ENCODE results near the gene PMEPA1.

Gene PMEPA1

DNA sequence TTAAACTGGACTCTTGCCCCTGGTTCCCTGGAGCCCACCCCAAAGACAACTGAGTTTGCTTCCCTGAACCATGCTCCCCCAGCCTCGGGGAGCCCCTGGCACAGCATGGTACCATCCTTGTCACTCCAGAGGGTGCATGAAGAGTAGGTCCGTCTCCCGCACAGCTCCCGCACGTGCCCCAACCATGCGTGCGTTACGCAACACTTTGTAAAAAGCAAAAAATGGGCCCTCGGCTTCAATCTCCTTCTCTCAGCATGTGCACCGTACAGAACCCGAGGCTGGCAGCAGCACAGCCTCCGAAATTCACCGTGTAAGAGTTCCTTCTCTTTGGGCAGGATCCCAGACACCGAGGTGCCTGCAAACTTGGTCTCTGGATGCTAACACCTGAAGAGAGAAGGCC, 5.6 kb downstream of the PMEPA1 start:
- H3K9me3 Mint-ChIP-seq: no peaks in the 10 kb centered on the region
- H3K4me3 Mint-ChIP-seq: peak overlapping the region in 2 of 3 experiments; percentile 39 to 41
- H3K27ac Mint-ChIP-seq: peak overlapping the region in 1 of 3 experiments; percentile 61
- peaks cover 68% of the 10 kb centered on the region for H3K4me1 Mint-ChIP-seq
- no peaks in the 10 kb centered on the region for H3K36me3 Mint-ChIP-seq (ENCODE audit: low read depth)
- peaks cover 8% of the 10 kb centered on the region for H3K27me3 Mint-ChIP-seq (ENCODE audit: low read depth)
- TF ChIP-seq, protein P1, sequence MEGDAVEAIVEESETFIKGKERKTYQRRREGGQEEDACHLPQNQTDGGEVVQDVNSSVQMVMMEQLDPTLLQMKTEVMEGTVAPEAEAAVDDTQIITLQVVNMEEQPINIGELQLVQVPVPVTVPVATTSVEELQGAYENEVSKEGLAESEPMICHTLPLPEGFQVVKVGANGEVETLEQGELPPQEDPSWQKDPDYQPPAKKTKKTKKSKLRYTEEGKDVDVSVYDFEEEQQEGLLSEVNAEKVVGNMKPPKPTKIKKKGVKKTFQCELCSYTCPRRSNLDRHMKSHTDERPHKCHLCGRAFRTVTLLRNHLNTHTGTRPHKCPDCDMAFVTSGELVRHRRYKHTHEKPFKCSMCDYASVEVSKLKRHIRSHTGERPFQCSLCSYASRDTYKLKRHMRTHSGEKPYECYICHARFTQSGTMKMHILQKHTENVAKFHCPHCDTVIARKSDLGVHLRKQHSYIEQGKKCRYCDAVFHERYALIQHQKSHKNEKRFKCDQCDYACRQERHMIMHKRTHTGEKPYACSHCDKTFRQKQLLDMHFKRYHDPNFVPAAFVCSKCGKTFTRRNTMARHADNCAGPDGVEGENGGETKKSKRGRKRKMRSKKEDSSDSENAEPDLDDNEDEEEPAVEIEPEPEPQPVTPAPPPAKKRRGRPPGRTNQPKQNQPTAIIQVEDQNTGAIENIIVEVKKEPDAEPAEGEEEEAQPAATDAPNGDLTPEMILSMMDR (IDR thresholded peaks at IDR 0.05; ENCODE audit: unreplicated experiment in 3 of 3): no peak

DNA sequence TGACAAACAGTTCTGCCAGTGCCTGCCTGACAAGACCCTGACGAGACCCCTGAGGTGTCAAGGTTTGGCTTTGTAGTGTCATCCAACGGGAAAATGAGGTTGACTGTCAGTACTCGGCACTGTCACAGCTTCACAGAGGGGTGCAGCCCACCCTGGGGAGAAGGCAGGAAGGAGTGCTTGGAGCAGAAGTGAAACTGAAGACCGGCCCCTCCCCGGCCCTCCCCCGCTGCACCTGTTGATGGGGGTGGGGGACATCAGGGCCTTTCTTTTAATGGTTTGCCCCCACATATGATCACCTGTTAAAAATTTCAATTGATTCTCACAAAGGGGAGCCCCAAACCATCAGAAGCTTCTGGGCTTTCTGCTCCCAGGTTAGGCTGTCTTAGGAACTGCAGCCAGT, 6.8 kb downstream of the PMEPA1 start:
- Mint-ChIP-seq H3K9me3 (no peaks in the 10 kb centered on the region), H3K36me3 (ENCODE audit: low read depth) (no peaks in the 10 kb centered on the region), H3K27ac (no peak overlapping the region), H3K4me3 (no peak overlapping the region), H3K4me1 (peaks cover 80% of the 10 kb centered on the region), H3K27me3 (ENCODE audit: low read depth) (peaks cover 7% of the 10 kb centered on the region)
- TF ChIP-seq, protein P1 (IDR thresholded peaks at IDR 0.05; ENCODE audit: unreplicated experiment in 3 of 3): no peak

DNA sequence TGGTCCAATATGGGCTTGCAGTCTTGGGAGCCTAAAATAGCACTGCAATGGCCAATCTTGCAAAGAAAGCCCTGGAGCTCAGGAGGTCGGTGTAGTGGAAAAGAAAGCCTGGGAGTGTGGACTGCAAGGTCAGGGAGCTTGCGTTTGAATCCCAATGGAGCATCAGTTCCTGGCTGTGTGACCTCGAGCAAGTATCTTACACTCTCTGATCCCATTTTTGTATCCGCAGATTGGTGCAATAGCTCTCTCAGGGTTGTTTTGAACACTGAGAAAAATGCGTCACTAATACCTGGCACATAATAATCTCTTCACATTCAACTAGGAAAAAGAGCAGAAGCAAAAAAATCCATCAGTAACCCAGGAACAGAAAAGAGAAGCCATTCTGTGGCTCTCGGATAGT, 7.3 kb downstream of the PMEPA1 start:
- peaks cover 81% of the 10 kb centered on the region for H3K4me1 Mint-ChIP-seq
- H3K27ac Mint-ChIP-seq: peak overlapping the region in 1 of 3 experiments; percentile 45
- peak overlapping the region in 1 of 3 experiments; percentile 34 for H3K4me3 Mint-ChIP-seq
- no peaks in the 10 kb centered on the region for H3K36me3 Mint-ChIP-seq (ENCODE audit: low read depth)
- TF ChIP-seq, protein P1 (IDR thresholded peaks at IDR 0.05; ENCODE audit: unreplicated experiment in 3 of 3): no peak
- peaks cover 3% of the 10 kb centered on the region for H3K27me3 Mint-ChIP-seq (ENCODE audit: low read depth)
- no peaks in the 10 kb centered on the region for H3K9me3 Mint-ChIP-seq

DNA sequence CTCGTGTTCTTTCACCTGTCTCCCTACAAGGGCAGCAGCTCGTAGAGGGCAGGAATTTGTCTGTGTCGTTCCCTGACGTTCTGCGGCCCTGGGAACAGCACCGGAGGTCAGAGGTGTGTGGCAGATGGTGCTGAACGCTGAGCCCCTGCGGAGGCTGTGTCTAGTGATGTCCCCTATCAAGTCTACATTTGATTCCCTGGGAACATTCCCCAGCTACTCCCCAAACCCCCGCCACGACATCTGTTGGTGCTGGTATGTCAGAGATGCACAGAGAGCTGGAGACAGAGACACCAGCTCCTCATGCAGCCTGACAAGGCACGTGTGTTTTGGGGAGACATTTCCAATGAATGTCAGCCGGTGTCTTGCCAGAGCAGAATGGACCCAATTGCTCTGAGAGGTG, 7.7 kb downstream of the PMEPA1 start:
- peaks cover 3% of the 10 kb centered on the region for H3K27me3 Mint-ChIP-seq (ENCODE audit: low read depth)
- H3K9me3 Mint-ChIP-seq: no peaks in the 10 kb centered on the region
- peak overlapping the region in 1 of 3 experiments; percentile 45 for H3K27ac Mint-ChIP-seq
- TF ChIP-seq, protein P1 (IDR thresholded peaks at IDR 0.05; ENCODE audit: unreplicated experiment in 3 of 3): no peak
- H3K4me1 Mint-ChIP-seq: peaks cover 81% of the 10 kb centered on the region
- H3K36me3 Mint-ChIP-seq (ENCODE audit: low read depth): no peaks in the 10 kb centered on the region
- H3K4me3 Mint-ChIP-seq: peak overlapping the region in 1 of 3 experiments; percentile 34

DNA sequence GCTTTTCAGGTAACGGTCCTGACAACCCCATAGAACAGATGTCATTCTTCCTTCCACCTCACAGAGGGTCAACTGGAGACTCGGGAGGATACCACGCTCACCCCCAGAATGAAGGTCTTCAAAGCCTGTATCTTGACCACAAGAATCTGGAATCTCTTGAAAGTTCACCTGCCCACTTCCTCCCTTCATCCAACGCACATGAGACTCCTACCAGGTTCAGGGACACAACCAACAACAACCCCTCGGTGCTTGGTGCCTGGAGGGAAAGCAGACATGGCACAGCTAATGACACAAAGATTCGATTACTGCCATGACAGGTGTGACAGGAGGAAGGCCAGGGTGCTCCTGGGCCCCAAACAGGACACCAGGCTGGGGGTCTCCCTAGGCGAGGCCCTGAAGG, 8.2 kb downstream of the PMEPA1 start:
- no peaks in the 10 kb centered on the region for H3K36me3 Mint-ChIP-seq (ENCODE audit: low read depth)
- no peak overlapping the region for H3K4me3 Mint-ChIP-seq
- peaks cover 6% of the 10 kb centered on the region for H3K27me3 Mint-ChIP-seq (ENCODE audit: low read depth)
- H3K27ac Mint-ChIP-seq: no peak overlapping the region
- TF ChIP-seq, protein P1 (IDR thresholded peaks at IDR 0.05; ENCODE audit: unreplicated experiment in 3 of 3): no peak
- H3K4me1 Mint-ChIP-seq: peaks cover 81% of the 10 kb centered on the region
- no peaks in the 10 kb centered on the region for H3K9me3 Mint-ChIP-seq

DNA sequence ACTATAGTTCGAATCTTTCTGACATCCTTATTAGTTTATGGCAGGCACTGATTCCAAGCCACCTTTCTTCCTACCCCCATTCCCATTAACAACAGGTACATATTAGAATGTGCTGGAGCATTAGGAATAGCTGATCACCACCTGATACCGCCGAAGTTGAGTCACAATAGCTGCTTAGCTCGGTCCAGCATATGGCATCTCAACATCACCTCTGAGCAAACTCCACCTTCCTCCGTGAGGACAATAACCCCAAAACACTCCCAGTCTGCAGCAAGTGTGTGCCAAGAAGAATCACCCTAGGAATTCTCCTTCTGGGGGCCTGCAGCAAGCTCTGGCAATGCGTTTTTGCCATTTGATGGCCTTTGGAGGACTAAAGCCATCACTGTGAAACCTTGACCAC, 8.7 kb downstream of the PMEPA1 start:
- H3K27ac Mint-ChIP-seq: no peak overlapping the region
- no peak overlapping the region for H3K4me3 Mint-ChIP-seq
- peaks cover 7% of the 10 kb centered on the region for H3K27me3 Mint-ChIP-seq (ENCODE audit: low read depth)
- H3K36me3 Mint-ChIP-seq (ENCODE audit: low read depth): no peaks in the 10 kb centered on the region
- no peaks in the 10 kb centered on the region for H3K9me3 Mint-ChIP-seq
- H3K4me1 Mint-ChIP-seq: peaks cover 84% of the 10 kb centered on the region
- TF ChIP-seq, protein P1 (IDR thresholded peaks at IDR 0.05; ENCODE audit: unreplicated experiment in 3 of 3): no peak

Data from nephron (organoid).